Adipocyte (in vitro differentiated cells): ENCODE results near the gene VAPB.

ENCODE experiments used
- DNase-seq: peaks from one replicate; pipeline ENCODE4 v3.0.0-alpha.2; 2015; ENCODE audit warnings: low read depth
- H3K27me3 ChIP-seq: replicated peaks from 2 replicates; pipeline ENCODE4 v1.7.0; 2013; ENCODE audit warnings: mild to moderate bottlenecking, low read length, moderate library complexity; ENCODE audit not compliant: control insufficient read depth, insufficient read depth
- H3K36me3 ChIP-seq: 2 replicates; pipeline ENCODE4 v1.7.0; 2013; ENCODE audit warnings: low read length, mild to moderate bottlenecking, moderate library complexity; ENCODE audit not compliant: control insufficient read depth, insufficient read depth, severe bottlenecking
- H3K4me1 ChIP-seq: 2 replicates; pipeline ENCODE4 v1.7.0; 2013; ENCODE audit warnings: mild to moderate bottlenecking, low read length, moderate library complexity; ENCODE audit not compliant: control insufficient read depth, insufficient read depth
- H3K4me3 ChIP-seq: 2 replicates; pipeline ENCODE4 v1.7.0; 2013; ENCODE audit warnings: mild to moderate bottlenecking, low read length, moderate library complexity
- H3K9ac ChIP-seq: 2 replicates; pipeline ENCODE4 v1.7.0; 2013; ENCODE audit warnings: mild to moderate bottlenecking, low read length, moderate library complexity
- H3K9me3 ChIP-seq: 2 replicates; pipeline ENCODE4 v1.7.0; 2013; ENCODE audit warnings: mild to moderate bottlenecking, low read length, moderate library complexity; ENCODE audit not compliant: control insufficient read depth

Gene VAPB

DNA sequence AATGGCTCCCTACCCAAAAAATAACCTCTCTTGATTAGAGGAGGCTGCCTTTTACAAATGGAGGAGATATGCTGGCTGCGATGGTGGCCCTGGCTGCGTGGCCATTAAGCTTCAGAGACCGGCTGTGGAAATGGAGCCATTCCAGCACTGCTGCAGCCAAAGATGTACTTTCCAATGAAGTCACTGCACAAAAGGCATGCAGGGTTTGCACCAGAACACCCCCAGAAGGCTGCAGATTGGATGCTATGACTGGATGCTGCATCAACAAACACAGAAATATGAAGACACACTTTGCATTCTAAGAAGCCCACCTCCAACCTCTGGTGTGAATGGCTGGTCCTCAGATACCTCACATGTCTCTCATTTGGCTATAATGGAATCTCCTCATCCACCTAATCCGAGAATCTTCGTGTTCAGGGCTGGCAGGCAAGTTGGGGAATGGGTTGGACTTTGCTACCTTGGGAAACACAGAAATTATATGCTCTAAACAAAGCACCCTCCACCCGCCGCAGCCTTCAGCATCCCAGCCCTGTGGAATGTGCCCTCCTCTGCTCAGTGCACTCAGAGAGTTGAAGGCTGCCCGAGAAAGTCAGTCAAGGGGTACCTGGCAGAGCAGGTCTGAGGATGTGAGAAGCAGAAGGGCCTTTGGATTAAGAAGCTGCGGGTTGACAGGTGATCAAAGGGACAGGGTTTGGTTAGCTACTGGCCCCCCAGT, 90.9 kb downstream of the VAPB start:
- H3K9me3 ChIP-seq = peaks cover 19% of the 10 kb centered on the region
- no peak overlapping the region for H3K9ac ChIP-seq
- H3K4me3 ChIP-seq = no peak overlapping the region
- H3K27me3 ChIP-seq = no peaks in the 10 kb centered on the region
- H3K36me3 ChIP-seq = no peaks in the 10 kb centered on the region
- H3K4me1 ChIP-seq = peaks cover 4% of the 10 kb centered on the region
- no peak for DNase-seq

- no peak overlapping the region for H3K4me3 ChIP-seq
- DNase-seq = no peak
- H3K9me3 ChIP-seq = peaks cover 28% of the 10 kb centered on the region
- no peaks in the 10 kb centered on the region for H3K27me3 ChIP-seq
- peaks cover 4% of the 10 kb centered on the region for H3K4me1 ChIP-seq
- no peak overlapping the region for H3K9ac ChIP-seq
- H3K36me3 ChIP-seq = no peaks in the 10 kb centered on the region
Measured at GRCh38 chr20:58480551-58481336, 91.7 kb downstream of the VAPB start.

- no peak overlapping the region for H3K4me3 ChIP-seq
- H3K9ac ChIP-seq = peak overlapping the region; percentile 23
- DNase-seq = peak; percentile 69
- no peaks in the 10 kb centered on the region for H3K36me3 ChIP-seq
- no peaks in the 10 kb centered on the region for H3K27me3 ChIP-seq
- H3K9me3 ChIP-seq = peaks cover 36% of the 10 kb centered on the region
- H3K4me1 ChIP-seq = peaks cover 4% of the 10 kb centered on the region
Measured at GRCh38 chr20:58481481-58482021, 92.5 kb downstream of the VAPB start.

DNA sequence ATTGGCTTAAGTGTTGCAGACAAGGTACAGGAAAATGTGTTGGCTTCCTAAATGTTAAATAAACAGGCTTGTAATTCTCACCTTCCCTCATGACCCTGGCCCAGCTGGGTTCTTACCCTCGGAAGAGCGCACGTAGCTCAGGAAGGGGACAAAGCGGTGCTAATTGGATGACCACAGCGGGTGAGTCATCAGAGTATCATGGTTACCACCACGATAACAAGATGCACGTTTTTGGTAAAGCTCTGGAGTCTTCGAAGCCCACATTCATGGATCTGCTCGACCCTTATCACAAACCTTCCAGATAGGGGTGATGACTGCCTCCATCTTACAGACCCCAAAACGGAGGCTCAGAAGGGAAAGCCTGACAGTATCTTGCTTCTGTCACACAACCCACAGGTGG, 93.4 kb downstream of the VAPB start:
- Histone ChIP-seq H3K9me3 (peaks cover 44% of the 10 kb centered on the region), H3K4me3 (no peak overlapping the region), H3K4me1 (peaks cover 4% of the 10 kb centered on the region), H3K27me3 (no peaks in the 10 kb centered on the region), H3K9ac (no peak overlapping the region), H3K36me3 (no peaks in the 10 kb centered on the region)
- no peak for DNase-seq

GRCh38 chr20:58483051-58483450, 94.0 kb downstream of the VAPB start:
- H3K4me1 ChIP-seq = peaks cover 4% of the 10 kb centered on the region
- DNase-seq = no peak
- H3K9ac ChIP-seq = no peak overlapping the region
- H3K4me3 ChIP-seq = no peak overlapping the region
- no peaks in the 10 kb centered on the region for H3K36me3 ChIP-seq
- H3K27me3 ChIP-seq = no peaks in the 10 kb centered on the region
- H3K9me3 ChIP-seq = peaks cover 46% of the 10 kb centered on the region

GRCh38 chr20:58483470-58483869, 94.4 kb downstream of the VAPB start:
- Histone ChIP-seq H3K36me3 (no peaks in the 10 kb centered on the region), H3K4me3 (no peak overlapping the region), H3K4me1 (peaks cover 4% of the 10 kb centered on the region), H3K9ac (no peak overlapping the region), H3K9me3 (peaks cover 43% of the 10 kb centered on the region), H3K27me3 (no peaks in the 10 kb centered on the region)
- no peak for DNase-seq

DNA sequence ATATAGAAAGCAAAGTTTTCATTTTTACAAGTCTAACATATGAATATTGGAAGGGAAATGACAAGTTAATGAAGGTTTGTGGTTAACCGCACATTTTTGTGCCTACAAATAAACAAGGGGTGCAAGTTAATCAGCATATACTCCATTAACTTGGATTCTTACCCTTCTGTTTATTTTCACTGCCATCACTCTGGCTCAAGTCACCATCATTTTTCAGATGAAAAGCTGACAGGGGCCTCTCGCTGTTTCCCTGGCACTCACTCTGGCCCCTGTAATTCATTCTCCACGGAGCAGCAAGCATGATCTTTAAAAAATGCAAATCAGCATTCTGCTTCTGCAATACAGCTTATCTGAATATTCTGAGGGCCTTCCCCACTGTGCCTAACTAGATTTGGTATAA, 96.4 kb downstream of the VAPB start:
- no peaks in the 10 kb centered on the region for H3K27me3 ChIP-seq
- peaks cover 48% of the 10 kb centered on the region for H3K9me3 ChIP-seq
- H3K9ac ChIP-seq = no peak overlapping the region
- no peaks in the 10 kb centered on the region for H3K36me3 ChIP-seq
- H3K4me1 ChIP-seq = peaks cover 4% of the 10 kb centered on the region
- peak overlapping the region; percentile 44 for H3K4me3 ChIP-seq
- DNase-seq = no peak

DNA sequence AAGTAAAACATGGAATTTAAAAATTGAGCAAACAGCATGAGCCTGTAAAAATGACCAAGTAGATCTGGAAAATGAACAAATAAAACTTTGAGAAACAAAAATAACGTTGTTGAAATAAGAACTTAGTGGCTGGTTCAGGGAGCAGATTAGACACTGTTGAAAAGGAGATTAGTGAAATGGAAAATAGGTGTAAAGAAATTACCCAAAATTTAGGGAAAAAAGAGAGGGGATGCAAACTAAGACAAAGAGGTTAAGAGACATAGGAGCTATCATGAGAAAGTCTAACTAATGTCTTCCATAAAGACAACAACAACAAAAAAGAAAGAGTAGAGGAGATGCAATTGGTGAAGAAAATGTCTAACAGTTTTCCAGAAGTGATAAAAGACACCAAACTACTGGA, 97.2 kb downstream of the VAPB start:
- no peak for DNase-seq
- Histone ChIP-seq H3K4me3 (peak overlapping the region; percentile 44), H3K9ac (no peak overlapping the region), H3K9me3 (peaks cover 51% of the 10 kb centered on the region), H3K4me1 (peaks cover 4% of the 10 kb centered on the region), H3K27me3 (no peaks in the 10 kb centered on the region), H3K36me3 (no peaks in the 10 kb centered on the region)

GRCh38 chr20:58492074-58492718, 103.2 kb downstream of the VAPB start:
- H3K27me3 ChIP-seq = no peaks in the 10 kb centered on the region
- no peak overlapping the region for H3K9ac ChIP-seq
- H3K4me3 ChIP-seq = no peak overlapping the region
- DNase-seq = no peak
- H3K36me3 ChIP-seq = no peaks in the 10 kb centered on the region
- H3K9me3 ChIP-seq = peaks cover 26% of the 10 kb centered on the region
- no peaks in the 10 kb centered on the region for H3K4me1 ChIP-seq

DNA sequence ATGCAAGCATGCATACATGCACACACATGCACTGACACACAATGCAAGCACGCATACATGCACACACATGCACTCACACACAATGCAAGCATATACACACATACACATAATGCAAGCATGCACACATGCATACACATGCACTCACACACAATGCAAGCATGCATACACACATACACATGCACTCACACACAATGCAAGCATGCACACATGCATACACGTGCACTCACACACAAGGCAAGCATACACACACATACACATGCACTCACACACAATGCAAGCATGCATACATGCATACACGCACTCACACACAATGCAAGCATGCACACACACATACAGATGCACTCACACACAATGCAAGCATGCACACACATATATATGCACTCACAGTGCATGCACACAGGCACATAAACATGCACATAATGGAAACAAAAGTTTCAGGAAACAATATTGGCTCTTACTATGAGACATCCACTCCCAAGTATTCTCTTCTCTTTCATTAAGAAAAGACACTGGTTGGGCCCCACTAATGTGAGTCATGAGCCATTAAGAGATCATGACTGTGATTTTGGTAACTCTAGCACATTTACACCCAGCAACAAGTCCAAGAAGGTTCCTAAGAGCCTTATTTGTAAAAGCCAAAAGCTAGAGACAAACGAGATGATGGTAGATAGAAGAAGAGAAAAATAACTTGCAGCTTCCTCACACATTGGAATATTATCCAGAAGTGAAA, 103.9 kb downstream of the VAPB start:
- Histone ChIP-seq H3K4me3 (no peak overlapping the region), H3K36me3 (no peaks in the 10 kb centered on the region), H3K4me1 (no peaks in the 10 kb centered on the region), H3K9me3 (peaks cover 18% of the 10 kb centered on the region), H3K27me3 (no peaks in the 10 kb centered on the region), H3K9ac (no peak overlapping the region)
- DNase-seq = no peak
